ENCODE data around the gene CDKN1A.
"Not testable (repeated sequence)": the region's sequence is repeated elsewhere in the genome, so short reads cannot be mapped to it uniquely, and the experiment has no call there.

CDKN1A gene
- 196 to 1,516 (median 287) reads per million in 17 experiments for total RNA-seq

DNA sequence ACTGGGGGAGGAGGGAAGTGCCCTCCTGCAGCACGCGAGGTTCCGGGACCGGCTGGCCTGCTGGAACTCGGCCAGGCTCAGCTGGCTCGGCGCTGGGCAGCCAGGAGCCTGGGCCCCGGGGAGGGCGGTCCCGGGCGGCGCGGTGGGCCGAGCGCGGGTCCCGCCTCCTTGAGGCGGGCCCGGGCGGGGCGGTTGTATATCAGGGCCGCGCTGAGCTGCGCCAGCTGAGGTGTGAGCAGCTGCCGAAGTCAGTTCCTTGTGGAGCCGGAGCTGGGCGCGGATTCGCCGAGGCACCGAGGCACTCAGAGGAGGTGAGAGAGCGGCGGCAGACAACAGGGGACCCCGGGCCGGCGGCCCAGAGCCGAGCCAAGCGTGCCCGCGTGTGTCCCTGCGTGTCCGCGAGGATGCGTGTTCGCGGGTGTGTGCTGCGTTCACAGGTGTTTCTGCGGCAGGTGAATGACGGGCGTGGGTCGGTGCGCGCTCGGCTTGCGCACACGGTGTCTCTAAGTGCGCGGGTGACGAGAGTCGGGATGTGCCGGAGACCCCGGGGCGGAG is at the start of gene CDKN1A:
Gene CDKN1A, plus strand, starts transcription at position 227 of the 555 bp plus-strand sequence. CDS start 5,388 bp downstream, outside the sequence.
- DNase-seq = peak; percentile 99 to 100 (median 100)

DNA sequence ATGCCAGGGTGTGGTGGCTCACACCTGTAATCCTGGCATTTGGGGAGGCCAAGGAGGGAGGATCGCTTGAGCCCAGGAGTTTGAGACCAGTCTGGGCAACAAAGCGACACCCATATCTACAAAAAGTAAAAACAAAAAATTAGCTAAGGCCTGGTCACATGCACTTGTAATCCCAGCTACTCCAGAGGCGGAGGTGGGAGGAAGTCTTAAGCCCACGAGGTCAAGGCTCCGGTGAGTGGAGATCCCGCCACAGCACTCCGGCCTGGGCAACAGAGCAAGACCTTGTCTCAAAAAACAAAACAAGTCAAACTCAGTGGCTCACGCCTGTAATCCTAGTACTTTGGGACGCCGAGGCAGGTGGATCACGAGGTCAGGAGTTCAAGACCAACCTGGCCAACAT is 48.7 kb upstream of the CDKN1A start:
- no peak for DNase-seq

DNA sequence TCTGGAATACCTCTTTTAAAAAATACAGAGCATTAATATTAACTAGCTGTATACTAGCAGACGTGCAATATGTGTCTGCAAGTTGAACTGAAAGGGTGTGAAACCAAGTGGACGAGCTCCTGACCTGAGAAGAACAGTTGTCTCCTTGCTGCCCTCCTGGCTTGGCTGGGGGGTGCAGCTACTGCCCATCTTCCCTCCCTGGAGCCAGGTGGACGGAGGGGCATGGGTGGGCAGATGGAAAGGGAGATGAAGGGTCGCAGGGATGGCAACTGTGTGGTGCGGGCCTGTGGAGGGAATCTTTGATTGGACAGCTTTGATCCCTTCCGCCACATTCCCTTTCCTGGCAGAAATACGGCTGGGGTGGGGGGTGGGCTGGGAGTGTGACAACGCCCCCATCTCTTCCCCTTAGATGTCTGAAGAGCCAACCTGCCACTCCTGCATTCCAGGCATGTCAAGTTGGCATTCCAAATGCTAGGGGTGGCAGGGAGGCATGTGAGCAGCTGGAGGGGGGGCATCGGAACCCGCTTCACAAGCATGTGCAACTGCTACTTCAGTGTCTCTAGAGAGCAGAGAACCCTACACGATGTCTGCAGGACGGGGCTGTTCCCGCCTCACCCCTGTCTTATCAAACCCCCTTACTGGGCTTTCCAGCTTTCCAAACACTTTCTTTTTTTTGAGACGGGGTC is 47.0 kb upstream of the CDKN1A start:
- DNase-seq = no peak

DNA sequence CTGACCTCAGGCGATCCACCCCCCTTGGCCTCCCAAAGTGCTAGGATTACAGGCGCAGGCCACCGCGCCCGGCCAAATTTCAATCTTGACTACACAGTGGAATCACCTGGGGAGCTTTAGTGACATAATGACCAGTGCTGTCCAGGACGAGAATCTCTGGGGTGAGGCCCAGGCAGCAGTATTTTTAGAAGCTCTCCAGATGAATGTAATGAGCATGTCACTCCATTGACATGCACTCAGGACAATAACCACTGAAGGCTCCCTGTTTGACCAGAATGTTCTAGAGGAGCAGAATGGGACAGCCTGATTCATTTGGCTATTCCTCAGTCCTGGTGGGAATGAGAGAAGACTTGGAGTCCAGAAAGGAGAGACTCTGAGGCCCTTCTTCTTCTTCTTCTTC is 45.1 kb upstream of the CDKN1A start:
- DNase-seq = no peak

DNA sequence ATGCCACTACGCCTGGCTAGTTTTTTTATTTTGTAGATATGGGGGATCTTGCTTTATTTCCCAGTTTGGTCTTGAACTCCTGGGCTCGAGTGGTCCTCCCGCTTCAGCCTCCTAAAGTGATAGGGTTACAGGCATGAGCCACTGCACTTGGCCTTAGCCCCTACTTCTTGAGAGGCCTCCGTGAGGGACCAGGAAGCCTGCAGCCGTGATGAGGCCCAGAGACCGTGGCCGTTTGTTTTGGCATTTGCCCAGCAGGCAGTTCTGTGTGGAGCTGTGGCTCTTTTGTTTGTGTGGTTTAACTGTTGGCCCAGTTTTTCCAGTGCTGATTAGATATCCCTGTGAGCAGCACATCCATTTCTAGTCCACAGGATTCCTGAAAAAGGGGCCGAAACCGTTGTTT is 44.6 kb upstream of the CDKN1A start:
- no peak for DNase-seq

DNA sequence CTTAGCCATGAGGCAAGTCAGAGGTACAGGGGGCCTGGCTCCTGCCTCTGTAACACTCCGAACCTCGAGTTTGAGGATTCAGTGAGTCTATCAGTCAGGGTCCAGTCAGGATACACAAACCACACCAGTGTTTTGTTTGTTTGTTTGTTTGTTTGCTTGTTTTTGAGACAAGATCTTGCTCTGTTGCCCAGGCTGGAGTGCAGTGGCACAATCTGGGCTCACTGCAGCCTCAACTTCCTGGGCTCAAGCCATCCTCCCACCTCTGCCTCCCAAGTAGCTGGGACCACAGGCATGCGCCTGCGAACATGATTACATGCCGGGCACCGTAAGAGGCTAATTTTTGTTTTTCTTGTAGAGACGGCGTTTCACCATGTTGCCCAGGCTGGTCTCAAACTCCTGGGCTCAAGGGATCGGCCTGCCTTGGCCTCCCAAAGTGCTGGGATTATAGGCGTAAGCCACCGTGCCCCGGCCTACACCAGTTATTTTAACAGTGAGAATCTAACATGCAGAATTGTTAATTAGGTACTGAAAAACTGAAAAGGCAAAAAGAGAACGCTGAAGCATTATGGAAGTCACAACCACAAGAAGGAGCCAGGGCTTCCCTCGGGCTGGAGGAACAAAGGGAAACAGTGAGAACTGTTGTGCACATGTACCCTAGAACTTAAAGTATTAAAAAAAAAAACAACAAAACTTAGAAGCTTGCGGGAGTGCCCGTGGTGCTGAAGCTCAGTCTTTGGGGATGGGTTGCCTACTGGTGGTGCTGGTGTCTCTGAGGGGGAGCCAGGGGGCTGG is 44.0 kb upstream of the CDKN1A start:
- DNase-seq = no peak

DNA sequence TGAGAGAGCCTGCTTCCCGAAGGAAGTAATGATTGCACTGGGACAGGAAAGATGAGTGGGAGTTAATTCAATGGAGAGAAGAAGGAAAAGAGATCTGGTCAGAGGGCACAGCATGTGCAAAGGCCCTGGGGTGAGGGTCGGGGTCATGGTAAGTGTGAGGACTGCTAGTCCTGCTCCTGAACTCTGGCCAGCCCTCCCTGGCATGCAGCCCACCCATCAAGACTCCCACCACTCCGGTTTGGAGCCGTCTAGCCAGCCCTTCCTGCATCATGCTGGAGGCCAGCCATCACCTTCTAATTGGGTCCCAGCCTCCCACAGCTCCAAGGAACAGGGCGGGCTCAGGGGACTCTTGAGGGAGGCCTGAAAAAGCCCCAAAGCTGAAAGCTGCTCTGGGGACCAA is 42.2 kb upstream of the CDKN1A start:
- no peak for DNase-seq

DNA sequence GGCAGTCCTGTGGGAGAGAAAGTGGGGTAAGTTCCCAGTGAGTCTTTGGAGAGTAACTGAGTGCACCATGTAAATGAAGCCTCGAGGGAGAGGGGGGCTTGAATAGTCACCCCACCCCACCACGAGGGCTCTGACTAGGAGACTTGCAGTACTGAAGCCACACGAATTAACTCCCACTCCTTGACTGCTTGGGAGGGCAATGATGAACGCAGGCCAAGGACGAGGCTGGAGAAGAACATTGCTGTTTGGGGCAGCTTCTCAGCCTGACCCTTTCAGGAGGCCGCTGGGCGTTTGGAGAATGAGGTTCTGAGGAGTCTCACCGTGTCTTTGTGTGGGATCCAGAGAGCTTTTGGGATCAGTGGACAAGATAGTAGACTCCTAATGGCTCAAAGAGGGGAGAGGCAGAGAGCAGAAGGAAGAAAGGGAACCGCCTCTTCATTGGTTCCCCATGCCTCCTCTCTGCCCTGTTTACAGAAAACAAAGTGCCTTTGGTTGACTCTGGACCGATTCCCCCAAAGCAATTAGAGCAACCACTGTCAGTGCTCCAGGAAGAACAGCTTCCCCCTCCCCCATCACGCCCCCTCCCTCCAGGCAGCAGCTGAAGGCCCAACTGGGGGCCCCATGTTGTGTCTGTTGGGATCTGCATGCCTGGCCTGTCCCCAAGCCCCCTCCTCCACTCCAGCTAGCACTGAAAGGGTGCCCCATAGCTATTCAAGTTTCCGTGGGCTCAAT is 41.7 kb upstream of the CDKN1A start:
- DNase-seq = no peak

DNA sequence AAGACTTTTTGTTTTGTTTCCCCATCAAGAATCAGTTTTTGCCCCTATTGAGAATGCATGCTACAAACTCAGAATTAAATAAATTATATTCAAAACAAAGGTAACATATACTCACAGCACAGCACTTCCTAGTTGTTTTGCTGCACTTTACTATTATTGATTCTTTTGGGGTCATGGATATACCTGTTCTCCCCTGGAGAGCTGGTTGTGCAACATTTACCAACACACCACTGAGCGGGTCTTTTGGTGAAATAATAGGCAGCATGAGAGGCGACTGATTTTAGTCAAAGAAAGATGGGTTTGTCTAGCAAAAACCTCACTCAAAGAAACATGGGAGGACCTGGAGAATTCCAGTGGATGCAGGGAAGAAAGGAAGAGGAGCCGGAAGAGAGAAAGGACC is 39.9 kb upstream of the CDKN1A start:
- no peak for DNase-seq

DNA sequence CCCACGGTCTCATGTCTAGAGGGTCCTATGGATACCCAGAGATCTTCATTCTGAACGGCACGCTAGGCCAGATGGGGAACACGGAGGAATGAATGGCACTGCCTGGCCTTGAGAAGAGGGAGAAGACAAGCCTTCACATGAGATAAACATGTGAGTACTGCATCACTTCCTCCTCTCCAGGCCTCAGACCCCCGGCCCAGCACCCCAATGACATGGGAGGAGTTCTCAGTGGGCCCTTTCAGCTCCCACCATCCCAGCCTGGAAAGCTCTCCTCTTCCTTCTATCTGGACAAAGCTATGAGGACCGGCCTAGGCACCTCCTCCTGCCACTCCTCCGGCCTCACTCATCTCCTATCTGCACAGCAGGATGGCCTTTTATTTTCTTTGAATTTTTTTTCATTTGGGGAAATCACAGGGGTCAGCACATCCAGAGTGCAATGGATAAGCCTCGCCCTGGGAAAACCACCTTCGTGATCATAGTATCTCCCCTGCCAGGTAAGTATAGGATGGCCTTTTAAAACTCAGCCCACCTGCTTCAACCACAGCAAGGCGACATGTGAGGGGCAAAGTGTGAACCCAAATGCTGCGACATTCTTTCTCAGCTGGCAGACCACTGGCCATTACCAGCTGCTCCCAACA is 39.2 kb upstream of the CDKN1A start:
- DNase-seq = peak in 1 of 4 experiments; percentile 42

DNA sequence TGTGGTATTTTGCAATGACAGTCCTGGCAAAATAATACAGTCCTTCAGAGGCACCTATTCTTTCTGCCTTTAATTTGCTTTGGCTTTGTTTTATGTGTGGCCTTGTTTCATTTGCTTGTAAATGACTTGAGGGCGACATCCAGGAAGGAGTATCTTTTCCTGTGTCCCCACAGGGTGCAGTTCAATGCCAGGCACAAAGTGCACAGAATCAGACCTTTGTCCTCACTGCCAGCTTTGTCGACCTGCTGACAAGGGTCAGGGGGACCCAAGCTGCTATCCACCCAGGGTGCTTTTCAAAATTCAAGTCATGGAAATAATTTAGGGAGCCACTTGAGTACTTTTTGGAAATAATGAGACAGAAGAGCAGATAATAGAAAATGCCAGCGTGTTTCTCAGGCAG is 37.0 kb upstream of the CDKN1A start:
- no peak for DNase-seq

DNA sequence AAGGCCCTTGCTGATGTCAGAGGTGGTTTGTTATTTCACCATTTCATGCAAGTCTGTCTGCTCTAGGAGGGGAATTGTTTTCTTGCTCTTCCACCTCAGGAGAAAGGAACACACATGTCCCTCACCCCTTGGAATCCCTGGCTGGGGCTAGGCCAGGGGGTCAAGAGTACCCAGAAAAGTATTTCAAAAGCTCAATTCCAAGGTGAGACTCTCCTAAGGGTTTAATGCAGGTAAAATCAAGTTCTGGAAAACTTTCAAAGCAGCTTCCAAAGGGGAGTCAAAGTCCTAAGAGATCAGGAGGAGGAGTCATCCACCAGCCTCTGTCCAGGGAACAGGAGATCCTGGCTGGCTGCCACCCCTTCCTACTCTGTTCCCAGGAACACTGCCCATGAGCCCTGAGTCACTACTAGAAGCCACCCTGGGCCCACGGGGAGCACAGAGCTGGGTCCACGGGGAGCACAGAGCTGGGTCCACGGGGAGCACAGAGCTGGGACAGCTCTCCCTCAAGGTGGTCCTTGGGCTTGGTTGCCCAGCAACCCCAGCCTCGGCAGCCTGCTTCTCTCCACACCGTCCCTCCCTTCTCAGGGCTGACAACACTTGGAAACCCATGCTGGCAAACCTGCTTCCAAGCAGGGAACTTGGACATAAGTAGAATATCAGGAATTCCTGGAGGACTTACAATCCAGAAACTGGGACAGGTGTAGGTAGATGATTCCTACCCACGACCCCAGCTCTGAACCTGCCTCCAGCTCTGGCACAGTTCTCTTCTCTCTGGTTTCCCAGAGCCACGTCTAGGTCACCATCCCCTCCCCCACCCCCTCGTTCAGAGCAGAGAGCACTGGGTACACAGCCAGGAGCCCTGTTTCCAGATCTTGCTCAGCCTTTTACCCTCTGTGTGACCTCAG is 35.3 kb upstream of the CDKN1A start:
- DNase-seq = no peak

DNA sequence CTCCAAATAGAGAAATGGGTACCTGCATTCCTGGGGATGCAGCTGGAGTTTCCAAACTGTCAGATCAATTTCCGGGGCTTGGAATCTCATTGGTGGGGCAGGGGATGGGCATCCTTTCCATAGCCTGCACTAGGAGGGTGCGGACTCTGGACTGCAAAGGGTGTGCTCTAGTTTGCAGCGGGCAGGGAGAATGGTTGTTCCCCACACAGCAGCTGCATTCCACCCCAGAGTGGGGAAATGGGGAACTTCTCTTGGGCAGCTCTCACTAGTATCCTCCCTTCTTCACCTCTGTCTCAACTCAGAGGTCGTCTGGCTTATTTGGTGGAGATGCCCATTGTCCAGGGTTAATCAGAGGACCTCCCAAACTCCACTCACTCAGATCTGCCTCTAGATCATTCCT is 34.5 kb upstream of the CDKN1A start:
- peak; percentile 34 to 65 (median 54) for DNase-seq

DNA sequence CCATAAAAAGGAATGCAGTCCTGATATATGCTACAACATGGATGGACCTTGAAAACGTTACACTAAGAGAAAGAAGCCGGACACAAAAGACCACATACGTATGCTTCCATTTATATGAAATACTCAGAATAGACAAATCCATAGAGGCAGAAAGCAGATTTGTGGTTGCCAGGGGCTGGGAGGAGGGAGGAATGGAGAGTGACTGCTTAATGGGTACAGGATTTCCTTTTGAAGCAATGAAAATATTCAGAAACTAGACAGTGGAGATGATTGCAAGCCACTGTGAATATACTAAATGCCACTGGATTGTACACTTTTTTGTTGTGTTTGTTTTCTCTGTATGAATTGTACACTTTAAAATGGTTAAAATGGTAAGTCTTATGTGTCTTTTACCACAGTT is 29.4 kb upstream of the CDKN1A start:
- DNase-seq = no peak

DNA sequence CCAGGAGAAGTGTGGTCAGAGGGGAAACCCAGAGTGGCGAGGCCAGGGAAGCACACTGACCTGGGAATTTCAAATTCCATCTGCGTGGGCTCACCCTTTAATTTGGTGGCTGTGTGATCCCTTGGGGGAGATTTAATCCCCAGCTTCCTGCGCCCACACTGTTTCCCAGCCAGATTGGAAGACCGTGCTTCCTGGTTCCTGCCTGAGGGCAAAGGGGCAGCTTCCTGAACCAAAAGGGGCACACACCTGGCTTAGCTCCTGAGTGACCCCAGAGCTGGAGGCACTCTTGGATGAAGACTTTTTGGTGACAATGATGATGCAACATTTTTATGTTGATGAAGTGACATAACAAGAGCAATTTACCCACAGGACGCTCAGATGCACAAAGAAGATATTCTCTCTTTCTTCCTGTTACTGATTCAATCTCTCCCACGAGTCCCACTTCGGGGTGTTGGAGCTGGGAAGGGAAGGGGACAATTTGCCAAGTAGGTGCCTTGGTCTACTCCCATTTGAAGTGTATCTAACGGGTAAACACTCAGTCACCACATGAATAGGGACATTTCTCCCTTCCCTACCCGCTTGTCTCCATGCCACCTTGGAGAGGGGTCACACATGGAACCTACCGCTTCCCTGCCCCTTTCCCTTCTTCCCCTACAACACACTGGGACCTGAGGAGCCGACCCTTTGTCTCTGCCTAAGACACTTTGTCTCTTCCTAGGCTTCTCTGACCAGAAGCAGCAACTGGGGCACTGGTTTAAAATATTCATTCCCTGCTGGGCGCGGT is 28.6 kb upstream of the CDKN1A start:
- DNase-seq = peak in 1 of 4 experiments; percentile 21

DNA sequence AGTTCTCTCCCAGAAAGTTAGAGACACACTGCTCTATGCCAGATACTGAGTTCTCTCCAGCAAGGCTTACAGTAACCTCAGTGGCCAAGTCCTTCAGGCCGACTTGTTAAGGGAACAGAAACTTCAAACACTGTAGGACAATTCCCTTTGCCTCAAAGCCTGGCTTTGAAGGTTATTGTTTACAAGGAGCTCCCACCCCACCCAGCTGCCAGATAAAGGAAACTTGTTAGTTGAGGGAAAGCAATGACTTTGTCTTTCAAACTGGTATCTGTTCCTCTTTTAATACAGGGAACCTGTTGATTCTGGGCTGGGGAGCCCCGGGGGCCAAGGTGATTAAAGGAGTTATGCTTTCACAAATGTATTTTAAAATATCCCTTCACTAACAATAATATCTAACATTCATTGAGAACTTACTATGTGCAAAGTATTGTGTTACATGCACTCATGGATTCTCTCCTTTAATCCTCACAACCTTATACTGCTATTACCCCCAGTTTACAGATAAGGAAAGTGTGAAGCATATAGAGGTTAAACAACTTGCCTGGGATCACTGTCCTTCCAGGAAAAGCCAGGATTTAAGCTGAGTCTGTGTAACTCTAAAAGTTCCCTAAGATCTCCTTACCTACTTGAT is 27.6 kb upstream of the CDKN1A start:
- peak; percentile 64 to 86 (median 75) for DNase-seq

DNA sequence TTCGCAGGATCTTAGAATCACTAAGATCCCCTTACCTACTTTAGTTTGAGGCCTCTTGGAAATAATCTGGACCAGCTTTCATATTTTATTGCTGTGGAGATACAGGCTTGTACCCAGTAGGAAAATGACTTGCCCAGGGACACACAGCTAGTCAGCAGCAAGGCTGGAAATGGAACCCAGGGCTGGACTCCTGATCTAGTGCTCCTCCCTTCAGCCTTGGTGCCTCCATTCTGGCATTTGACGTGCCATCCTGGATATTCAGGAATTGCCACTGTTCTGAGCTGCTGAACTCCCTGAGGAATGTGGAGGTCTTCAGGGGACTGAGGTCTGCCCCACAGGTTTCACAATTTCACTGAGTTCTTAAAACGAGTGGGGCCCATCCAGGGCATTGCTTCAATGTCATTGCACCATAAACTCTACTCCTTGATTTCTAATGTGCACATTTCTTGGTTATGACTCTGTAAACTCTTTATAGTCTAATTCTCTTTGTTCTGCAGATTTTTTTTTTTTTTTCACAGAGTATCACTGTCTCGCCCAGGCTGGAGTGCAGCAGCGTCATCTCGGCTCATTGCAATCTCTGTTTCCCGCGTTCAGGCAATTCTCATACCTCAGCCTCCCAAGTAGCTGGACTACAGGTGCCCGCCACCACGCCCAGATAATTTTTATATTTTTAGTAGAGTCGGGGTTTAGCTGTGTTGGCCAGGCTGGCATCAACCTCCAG is 26.7 kb upstream of the CDKN1A start:
- DNase-seq = no peak

DNA sequence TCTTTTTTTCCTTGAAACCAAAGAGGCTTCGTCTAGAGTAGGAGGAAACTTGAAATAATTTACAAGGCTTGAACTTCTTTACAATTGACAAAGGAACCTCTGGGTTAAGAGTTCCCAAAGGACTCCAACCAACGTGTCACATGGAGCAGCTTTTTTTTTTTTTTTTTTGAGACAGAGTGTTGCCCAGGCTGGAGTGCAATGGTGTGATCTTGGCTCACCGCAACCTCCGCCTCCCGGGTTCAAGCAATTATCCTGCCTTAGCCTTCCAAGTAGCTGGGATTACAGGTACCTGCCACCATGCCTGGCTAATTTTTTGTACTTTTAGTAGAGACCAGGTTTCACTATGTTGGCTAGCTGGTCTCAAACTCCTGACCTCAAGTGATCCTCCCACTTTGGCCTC is 24.0 kb upstream of the CDKN1A start:
- not testable (repeated sequence) for DNase-seq

DNA sequence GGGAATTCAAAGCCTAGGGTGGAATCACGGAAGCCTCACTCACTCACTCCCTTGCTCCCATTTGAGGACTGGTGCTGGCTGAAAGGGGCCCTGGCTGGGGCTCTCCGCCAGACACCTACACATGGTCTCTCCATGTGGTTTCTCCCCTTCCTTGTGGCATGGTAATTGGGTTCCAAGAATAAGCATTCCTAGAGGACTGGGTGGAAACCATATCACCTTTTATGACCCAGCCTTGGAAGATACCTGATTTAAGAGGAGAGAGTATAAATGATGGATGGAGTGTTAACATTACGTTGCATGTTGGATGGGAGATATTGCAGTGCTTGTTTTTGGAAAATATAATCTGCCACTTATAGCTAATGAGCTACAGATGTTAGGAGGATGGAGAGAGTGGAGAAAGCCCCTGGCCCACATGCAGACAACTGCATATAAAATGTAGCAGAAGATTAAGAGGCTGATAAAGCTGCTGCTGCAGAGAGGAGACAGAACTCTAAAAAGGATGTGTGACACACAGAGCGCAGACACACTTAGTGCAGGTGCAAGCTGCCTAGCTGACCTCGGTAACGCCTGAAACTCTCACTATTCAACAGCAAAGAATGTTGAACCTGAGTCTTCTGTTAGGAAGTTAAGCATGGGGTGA is 23.3 kb upstream of the CDKN1A start:
- DNase-seq = no peak

All from suppressor macrophage (primary cell).